Kidney (tissue), 14 donors: ENCODE measurements around the gene EMC10. TPM values are rescaled to one million over a fixed set of nuclear protein-coding genes. Genes with fewer than 3 reads are reported as not detected.

Experiments used
- DNase-seq, 5 donors: peaks; one replicate each; pipeline ENCODE4 v3.0.0-alpha.2; 2013 to 2020
- FAIRE-seq: peaks from 2 replicates; lab custom pipeline; 2012; peaks lifted over from hg19 to GRCh38; lab: Jason Lieb, UNC
- H3K27ac ChIP-seq, 2 donors: one replicate each; pipeline ENCODE4 v1.7.0; 2013; ENCODE audit warnings: low read depth in 2 of 2, low read length in 2 of 2, inconsistent platforms in 1 of 2
- H3K27me3 ChIP-seq: one replicate; pipeline ENCODE4 v1.7.1; 2013; ENCODE audit warnings: low read length, inconsistent platforms; ENCODE audit not compliant: control insufficient read depth, insufficient read depth
- H3K36me3 ChIP-seq, 3 donors: one replicate each; pipeline versions ENCODE4 v1.7.0 to v1.7.1; 2013; ENCODE audit warnings: low read length in 3 of 3, control low read depth in 1 of 3, inconsistent platforms in 1 of 3; ENCODE audit not compliant: insufficient read depth in 3 of 3, control insufficient read depth in 2 of 3
- H3K4me1 ChIP-seq, 3 donors: one replicate each; pipeline versions ENCODE4 v1.7.0 to v1.7.1; 2013; ENCODE audit warnings: low read length in 3 of 3, inconsistent platforms in 1 of 3, low read depth in 1 of 3; ENCODE audit not compliant: control insufficient read depth in 2 of 3, insufficient read depth in 2 of 3
- H3K4me3 ChIP-seq, 3 donors: one replicate each; pipeline versions ENCODE4 v1.7.0 to v1.8.1; 2013; ENCODE audit warnings: low read length in 3 of 3, control low read depth in 1 of 3, inconsistent platforms in 1 of 3
- H3K9ac ChIP-seq, 3 donors: one replicate each; pipeline versions ENCODE4 v1.7.0 to v1.7.1; 2013; ENCODE audit warnings: low read length in 3 of 3, control low read depth in 1 of 3, inconsistent platforms in 1 of 3
- H3K9me3 ChIP-seq, 3 donors: one replicate each; pipeline versions ENCODE4 v1.7.0 to v1.7.1; 2013; ENCODE audit warnings: low read length in 3 of 3, control low read depth in 1 of 3, inconsistent platforms in 1 of 3; ENCODE audit not compliant: control insufficient read depth in 2 of 3, insufficient read depth in 1 of 3
- intact Hi-C: fragments of 100-400 bp; cut with DNase I; formaldehyde crosslinking; loops from one replicate; pipeline ENCODE4 v1.11.1; 2022
- polyA plus RNA-seq: library from polyadenylated mRNA; stranded (reverse); fragments of 350-450 nt; fragmentation: Illumina TruSeq; extraction: RNeasy Lipid Tissue Mini Kit (QIAGEN cat#74804); gene quantifications from one replicate; pipeline ENCODE4 v1.2.3, GENCODE V29; 2014; ENCODE audit warnings: low read depth, low replicate concordance; ENCODE audit not compliant: insufficient read depth
- total RNA-seq: library from RNA; stranded (reverse); fragmentation: NEBNext Ultra II Directional; extraction: Animal tissue kit (Norgen Biotek cat#: 25700); gene quantifications from one replicate; pipeline ENCODE4 v1.2.1, GENCODE V29; 2021
- TF ChIP-seq, protein P1 (sequence below): IDR thresholded peaks from 3 replicates; pipeline ENCODE4 v1.5.1; 2012; ENCODE audit warnings: mild to moderate bottlenecking, moderate library complexity, borderline replicate concordance; ENCODE audit not compliant: insufficient read depth; ENCODE audit errors: extremely low read depth
- donor health status: control.
- donor health status: control.
- donor health status: control.
- donor health status: control.
- donor health status: control.
- donor health status: DM: yes; HTN: yes; CAD: no.
- donor health status: Normal renal cell carcinoma (clear cell type).

Gene EMC10
- total and polyA plus RNA-seq, 2 donors from 2014 or later = 184 to 199 TPM

- peaks cover 8% of the 10 kb centered on the region for H3K27me3 ChIP-seq
- no peak overlapping the region for H3K9ac ChIP-seq
- H3K4me1 ChIP-seq = no peaks in the 10 kb centered on the region
- no peak overlapping the region for H3K4me3 ChIP-seq
- H3K9me3 ChIP-seq = no peaks in the 10 kb centered on the region
- no peak for FAIRE-seq
- peak in 2 of 5 donors; percentile 46 to 52 for DNase-seq
- no peaks in the 10 kb centered on the region for H3K36me3 ChIP-seq
- TF ChIP-seq, protein P1, sequence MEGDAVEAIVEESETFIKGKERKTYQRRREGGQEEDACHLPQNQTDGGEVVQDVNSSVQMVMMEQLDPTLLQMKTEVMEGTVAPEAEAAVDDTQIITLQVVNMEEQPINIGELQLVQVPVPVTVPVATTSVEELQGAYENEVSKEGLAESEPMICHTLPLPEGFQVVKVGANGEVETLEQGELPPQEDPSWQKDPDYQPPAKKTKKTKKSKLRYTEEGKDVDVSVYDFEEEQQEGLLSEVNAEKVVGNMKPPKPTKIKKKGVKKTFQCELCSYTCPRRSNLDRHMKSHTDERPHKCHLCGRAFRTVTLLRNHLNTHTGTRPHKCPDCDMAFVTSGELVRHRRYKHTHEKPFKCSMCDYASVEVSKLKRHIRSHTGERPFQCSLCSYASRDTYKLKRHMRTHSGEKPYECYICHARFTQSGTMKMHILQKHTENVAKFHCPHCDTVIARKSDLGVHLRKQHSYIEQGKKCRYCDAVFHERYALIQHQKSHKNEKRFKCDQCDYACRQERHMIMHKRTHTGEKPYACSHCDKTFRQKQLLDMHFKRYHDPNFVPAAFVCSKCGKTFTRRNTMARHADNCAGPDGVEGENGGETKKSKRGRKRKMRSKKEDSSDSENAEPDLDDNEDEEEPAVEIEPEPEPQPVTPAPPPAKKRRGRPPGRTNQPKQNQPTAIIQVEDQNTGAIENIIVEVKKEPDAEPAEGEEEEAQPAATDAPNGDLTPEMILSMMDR = no peak
- intact Hi-C loops = no loop called here
- H3K27ac ChIP-seq = no peak overlapping the region
Measured at GRCh38 chr19:50501186-50501567, 24.9 kb downstream of the EMC10 start.

DNA sequence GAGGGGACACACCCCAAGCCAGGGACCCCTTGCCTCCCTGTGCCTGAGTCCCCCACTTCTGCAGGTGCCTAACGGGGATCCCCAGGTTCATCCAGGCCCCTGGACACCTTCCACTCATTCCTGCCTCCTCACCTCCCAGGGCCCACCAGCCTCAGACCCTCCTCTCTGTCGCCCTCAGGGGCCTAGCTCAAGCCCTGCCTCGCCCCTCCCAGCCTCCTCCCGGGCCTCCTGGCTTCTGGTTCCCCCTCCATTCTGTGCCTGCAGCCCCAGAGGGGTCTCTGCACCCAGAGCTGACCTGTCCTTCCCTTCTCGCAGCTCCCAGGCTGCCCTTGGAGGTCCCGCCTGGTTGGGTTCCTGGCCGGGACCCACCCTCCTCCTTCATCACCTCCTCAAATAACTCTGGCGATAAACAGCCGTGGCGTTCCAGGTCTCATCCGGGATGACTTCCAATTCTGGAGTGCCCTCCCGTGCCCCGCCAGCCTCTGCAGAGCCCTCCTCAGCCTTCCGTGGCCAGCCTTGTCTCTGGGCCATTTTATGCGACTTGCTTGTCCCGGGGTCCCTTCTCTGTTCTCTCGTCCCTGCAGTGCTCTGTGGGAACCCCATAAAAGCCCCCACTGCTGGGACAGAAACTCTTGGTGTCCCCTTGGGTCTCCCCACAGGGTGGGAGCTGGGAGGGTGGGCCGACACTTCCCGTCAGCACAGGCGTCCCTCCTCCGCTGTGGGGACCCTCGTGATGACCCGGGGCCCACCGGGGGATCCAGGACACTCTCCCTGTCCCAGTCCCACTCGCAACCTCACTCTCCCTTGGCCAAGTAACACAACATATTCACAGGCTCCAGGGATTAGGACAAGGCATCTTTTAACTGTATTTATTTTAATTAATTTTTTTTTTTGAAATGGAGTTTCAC is 25.5 kb downstream of the EMC10 start:
- DNase-seq = peak in 1 of 5 donors; percentile 67
- TF ChIP-seq, protein P1 = no peak
- FAIRE-seq = no peak
- no peak overlapping the region for H3K4me3 ChIP-seq
- no peaks in the 10 kb centered on the region for H3K4me1 ChIP-seq
- peaks cover 8% of the 10 kb centered on the region for H3K27me3 ChIP-seq
- no peak overlapping the region for H3K9ac ChIP-seq
- intact Hi-C loops = no loop called here
- no peaks in the 10 kb centered on the region for H3K36me3 ChIP-seq
- no peak overlapping the region for H3K27ac ChIP-seq
- no peaks in the 10 kb centered on the region for H3K9me3 ChIP-seq

DNA sequence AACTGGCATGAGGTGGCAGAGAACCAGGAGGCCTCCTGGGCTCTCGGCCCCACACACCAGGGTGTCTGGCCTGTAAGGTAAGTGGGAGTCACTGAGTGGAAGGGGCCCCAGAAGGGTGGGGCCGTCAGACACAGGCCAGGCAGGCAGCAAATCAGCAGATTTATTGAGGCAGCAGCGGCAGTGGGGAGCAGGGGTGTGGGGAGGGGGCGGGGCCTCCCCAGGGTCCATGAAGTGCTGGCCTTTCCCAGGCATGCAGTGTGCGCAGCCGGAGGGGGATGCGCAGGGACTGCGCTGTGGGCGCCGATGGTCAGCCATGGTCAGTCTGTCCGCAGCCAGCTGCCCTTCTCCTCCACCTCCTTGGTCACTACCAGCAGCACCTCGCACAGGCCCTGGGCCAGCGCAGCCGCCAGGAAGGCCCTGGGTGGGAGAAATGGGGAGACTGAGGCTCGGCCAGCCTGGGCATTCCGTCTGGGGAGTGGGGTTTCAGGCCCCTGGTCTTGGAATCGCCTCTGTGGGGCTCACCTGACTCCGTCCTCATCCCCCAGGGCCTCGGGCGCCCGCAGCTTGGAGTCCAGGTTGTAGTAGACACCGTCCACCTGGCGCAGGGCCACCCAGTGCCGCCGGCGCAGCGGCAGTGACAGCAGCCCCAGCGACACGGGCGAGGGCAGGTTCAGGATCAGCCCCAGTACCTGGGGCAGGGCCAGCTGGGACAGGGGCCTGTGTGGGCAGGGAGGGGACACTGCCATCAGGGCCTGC is 29.7 kb downstream of the EMC10 start:
- TF ChIP-seq, protein P1 = no peak
- FAIRE-seq = no peak
- Histone ChIP-seq H3K4me1 (peaks cover 0 to 7% (median 6%) of the 10 kb centered on the region in 3 donors), H3K27me3 (no peaks in the 10 kb centered on the region), H3K36me3 (no peaks in the 10 kb centered on the region), H3K9ac (no peak overlapping the region), H3K4me3 (no peak overlapping the region), H3K27ac (no peak overlapping the region), H3K9me3 (no peaks in the 10 kb centered on the region)
- peak in 2 of 5 donors; percentile 50 to 64 for DNase-seq
- intact Hi-C loops = no loop called here
